Kasumi-1 (cell line): ENCODE data around the gene TUBA4A.
A peak's percentile ranks its signal among the peaks of the same experiment; 100 is the strongest.
"Not testable (repeated sequence)": the region's sequence is repeated elsewhere in the genome, so short reads cannot be mapped to it uniquely, and the experiment has no call there.

Experiments used
- DNase-seq, 2 experiments: peaks; one replicate each; lab custom pipeline; 2025; lab: John Stamatoyannopoulos, UW

The TUBA4A gene

DNA sequence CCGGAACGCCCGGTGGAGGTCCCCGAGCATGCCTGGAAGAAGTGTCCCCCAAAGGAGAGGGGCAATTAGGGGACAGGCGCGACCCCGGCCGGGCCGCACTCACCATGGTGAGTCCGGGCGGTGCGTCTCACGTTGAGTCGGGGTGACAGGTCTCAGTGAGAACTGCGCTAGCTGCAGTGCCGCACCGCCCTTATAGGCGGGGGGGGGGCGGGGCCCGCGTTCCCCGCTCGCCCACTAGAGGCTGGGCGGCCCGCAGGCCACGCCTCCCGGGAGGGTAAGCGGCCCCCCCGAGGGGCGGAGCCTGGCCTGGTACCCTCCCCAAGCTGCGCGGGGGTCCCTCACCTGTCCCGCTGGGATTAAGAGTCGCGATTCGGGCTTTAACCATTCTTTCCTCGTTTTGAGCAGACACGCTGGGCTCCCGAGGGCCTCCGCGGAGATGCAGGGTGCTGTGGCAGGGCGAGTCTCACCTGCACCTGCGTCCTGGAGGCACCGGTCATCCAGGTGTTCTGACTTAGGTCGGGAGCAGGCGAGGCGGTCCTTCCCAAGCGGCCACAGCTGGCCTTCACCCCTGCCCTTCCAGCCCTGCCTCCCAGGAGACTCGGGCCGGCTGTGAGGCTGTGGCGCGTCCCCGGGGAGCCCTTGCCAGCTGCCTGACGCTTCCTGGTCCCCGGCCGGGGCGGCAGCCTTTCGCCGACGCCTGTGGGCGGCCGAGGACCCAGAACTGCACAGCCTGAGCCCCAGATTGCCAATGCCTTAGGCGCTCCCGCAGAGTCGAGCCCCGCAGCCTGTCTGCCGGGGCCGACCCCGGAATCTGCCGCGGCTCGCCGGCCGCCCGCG is at the start of gene TUBA4A:
Gene TUBA4A, minus strand, starts transcription at position 166 of the 837 bp plus-strand sequence. Its CDS starts 60 bp downstream, at position 106.
- DNase-seq: peak; percentile 2 to 9

DNA sequence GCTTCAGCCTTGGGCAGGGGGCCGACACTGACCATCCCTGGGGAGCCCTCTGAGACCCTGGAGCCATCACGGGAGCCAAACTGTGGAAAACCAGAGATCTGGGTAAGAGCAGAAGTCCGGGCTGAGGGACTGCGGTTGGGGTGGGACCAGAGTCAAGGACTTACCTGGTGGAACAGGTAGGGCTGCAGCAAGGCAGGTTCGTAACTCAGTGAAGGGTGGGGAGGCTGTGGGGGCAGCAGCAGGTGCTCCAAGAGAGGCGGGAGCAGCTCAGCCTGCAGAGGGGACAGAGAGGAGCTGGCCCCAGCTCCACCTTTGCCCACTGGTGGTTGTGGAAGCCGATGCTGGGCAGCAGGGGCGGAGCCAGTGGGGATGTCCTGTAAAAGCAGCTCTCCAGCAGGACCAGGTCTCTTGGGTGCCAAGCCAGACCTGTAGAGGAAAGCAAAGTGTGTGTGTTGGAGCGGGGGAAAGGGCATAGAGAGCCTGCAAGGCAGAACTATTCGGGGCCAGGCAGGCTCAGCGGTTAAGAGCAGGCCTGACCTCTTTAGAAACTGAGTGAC is 48.8 kb upstream of the TUBA4A start:
- DNase-seq: no peak

DNA sequence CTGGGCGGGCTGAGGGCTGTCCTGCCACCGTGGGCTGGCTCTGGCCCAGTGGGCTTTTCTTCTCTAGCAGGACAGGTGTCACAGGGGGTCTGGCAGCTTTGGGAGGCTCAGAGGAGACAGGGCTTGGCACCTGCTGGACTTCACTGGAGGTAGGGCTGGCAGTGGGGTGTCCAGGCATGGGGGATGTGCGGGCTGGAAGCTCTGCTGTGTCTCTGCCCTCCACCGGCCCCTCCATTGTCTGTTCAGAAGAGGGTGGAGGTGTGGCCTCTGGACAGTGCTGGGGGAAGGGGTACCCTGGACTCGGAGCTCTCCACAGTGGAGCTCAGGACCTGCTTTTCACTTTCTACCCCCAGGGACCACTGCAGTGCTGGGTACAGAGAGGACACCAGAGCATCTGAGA is 46.3 kb upstream of the TUBA4A start:
- DNase-seq: no peak

DNA sequence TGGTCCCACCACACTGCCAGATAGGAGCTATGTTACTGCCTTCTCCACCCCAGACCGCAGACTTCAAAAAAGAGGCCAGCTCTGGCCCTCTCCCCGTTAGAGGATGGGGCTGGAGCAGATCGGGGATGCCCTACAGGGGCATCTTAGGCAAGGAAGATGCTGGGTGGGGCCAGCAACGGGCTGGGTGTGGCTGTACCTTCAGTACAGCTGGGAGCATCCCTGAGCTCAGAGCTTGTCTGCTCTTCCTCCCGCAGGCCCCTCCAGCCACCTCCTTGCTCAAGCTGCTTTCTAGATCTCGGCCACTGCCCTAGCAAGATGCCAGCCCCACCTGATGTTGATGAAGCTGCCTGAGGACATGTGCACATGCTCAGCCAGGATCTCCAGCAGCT is 45.6 kb upstream of the TUBA4A start:
- no peak for DNase-seq

DNA sequence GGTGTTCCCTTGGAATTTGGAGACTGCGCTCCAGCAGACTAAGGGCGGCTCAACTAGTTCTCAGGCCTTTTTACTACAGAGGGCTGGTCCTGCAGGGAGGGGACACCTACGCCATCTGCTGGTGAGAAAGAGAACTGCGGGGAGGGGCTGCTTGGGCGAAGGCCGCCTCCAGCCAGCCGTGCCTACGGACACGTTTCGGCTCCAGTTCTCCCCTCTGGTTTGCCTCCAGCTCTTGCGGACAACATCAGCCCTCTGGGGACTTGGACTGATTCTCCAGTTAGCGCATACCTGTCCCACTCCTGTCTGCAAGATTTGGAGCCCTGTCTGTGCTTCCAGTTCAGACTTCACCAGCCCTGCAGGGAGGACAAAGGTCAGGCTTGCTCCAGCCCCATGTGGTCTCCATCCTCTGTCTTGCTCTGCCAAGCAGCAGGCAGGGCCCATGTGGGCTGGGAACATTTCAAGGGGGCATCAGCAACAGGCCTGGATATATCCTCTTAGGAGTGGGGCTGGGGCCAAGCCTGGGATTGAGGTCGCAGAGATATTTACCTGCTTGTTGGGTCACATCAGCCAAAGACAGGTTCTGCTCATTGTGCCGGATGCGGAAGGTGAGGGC is 45.1 kb upstream of the TUBA4A start:
- DNase-seq: peak; percentile 23 to 44

DNA sequence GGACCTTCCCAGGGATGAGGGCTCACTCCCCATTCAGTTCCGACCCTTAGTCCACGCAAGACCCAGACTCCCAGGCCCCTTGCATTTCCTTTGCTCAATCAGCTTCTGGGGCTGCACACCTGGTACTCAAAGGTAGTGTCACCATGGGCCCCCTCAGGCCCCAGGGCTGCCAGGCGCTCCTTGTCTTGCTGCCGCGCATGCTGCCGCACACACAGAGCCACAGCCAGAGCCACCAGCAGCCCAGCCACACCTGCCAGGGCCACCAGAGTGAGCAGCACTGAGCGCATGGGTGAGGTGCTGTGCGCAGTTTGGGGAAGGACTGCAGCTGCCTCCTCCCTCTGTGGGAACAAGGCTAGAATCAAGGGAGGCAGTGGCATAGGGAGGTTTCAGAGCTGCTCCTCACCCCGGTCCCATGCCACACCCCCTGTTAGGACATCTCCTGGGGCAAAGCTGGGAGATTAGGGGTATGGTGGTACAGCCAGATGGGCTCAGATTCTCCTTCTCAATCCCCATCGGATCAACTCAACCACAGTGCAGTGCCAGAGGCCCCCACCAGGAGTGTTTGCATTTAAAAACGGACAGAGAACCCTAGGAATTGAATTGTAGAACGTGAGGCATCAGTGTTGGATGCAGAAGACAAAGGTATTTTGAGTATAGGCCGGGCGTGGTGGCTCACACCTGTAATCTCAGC is 44.2 kb upstream of the TUBA4A start:
- DNase-seq: no peak

DNA sequence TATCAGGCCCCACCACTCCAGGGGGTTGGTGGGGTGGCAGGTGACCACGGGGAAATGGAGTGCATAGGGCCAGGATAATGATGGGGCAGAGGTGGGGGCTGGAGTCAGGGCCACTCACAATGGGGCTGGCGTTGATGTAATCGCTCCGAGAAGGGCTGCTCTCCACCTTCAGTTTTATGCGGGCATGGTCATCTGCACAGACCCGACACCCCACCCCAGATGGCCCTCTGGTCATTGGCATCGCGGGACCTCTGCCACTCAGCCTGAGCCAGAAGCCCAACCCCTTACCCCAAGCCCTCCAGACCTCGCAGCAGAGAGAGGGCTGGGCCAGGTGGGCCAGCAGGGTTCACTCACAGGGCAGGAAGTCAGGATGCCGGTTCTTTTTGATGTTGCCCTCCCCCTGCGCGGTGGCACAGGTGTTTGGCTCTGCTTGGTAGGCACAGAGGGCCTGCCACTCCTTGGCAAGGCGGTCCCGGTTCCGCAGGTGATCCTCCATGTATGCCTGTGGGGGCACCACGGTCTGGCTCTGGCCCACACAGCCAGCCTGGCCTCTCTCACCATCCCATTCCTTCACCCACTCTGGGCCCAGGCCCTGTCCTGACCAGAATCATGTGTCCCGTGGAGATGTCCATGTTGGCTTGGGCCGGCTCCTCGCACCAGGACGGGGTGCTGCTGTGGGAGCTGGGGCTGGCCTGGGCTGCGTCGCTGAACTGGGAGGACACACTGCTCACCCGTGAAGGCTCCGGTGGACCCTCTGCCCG is 43.1 kb upstream of the TUBA4A start:
- DNase-seq: no peak

DNA sequence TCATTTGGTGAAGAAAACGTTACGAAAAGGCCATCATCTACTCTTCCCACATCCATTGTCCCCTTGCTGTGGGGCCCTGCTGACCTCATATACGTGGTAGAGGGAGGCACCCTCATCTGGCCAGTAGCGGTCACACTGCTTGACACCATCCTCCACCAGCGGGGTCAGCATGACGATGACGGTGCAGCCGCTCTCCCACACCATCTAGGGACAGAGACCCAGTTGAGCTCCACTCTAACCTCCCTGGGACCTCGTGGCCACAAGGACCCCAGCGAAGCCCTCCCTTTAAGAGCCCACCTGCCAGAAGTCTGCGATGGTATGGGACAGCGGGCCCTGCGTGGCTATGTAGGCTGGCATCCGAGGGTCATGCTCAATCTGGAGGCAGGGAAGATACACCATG is 42.4 kb upstream of the TUBA4A start:
- no peak for DNase-seq

DNA sequence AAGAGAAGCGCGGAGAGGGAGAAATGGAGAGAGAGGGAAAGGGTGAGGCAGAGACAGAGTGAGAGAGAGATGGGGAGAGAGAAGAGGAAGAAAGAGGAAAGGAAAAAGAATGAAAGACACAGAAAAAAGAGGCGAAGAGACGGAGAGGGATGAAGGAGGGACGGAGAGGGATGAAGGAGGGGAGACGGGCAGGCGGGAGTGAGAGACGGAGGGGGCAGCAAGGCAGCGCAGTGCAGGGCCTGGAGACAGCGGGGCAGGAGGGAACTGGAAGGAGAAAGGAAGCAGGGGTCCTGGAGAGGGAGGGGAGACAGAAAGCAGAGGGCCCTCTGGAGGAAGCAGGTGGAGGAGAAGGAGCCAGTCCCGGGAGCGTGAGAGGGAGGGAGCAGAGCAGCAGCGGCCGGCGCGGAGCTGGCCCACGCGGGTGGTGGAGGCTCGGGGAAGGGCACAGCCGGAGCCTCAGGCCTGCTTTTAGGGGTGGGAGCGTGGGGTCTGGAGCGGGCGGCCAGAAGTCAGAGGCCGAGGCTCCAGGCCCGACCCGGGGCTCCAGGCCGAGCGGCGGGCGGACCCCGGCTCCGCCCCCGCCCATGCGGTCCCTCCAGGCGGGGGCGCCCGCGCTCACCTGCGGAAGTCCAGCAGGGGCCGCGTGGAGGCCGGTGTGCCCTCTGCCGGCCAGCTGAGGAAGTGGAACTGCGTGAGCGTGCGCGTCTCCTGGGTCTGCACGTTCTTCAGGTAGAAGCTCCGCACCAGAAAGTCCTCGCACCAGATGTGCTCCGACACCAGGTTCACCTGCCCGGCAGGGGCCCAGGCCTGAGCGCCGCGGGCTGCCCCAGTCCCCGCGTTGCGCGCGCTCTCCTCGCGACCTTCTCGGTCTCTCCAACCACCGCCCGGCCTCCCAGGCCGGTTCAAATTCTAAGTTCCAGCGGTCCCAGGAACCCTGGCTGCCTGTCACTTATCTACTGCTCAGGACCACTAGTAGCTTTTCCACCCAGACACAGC is 40.9 kb upstream of the TUBA4A start:
- peak; percentile 32 to 66 for DNase-seq

DNA sequence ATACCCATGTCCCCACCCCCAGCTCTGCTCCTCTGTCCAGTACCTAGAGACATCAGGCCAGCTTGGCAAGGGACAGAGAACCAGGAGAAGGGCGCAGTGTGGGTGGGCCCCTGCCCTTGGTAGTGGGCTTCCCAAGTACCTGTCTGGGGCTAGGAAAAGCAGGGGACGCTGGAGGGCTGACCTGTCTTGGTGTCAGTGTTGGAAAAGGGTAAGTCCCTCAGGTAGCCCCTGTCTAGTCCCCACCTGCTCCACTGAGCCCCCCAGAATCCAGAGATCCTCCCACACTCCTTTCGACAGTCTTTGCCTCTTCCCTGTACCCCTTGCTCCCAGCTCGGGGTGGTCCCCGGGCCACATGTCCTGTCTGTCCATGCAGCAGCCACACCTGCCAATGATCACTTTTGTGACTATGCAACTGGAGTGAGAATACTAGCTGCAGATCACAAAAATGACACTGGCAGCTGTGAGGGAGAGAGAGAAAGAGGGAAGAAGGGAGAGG is 40.1 kb upstream of the TUBA4A start:
- no peak for DNase-seq

DNA sequence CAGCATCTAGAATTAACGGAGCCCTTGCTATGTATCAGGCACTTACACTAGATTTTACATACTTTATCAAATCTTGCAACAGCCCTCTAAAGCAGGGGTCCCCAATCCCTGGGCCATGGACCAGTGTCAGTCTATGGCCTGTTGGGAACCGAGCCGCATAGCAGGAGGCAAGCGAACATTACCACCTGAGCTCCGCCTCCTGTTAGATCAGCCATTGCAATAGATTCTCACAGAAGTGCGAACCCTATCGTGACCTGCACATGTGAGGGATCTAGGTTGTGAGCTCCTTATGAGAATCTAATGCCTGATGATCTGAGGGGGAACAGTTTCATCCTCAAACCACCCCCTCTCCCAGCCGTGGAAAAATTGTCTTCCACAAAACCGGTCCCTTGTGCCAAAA is 38.9 kb upstream of the TUBA4A start:
- no peak for DNase-seq

DNA sequence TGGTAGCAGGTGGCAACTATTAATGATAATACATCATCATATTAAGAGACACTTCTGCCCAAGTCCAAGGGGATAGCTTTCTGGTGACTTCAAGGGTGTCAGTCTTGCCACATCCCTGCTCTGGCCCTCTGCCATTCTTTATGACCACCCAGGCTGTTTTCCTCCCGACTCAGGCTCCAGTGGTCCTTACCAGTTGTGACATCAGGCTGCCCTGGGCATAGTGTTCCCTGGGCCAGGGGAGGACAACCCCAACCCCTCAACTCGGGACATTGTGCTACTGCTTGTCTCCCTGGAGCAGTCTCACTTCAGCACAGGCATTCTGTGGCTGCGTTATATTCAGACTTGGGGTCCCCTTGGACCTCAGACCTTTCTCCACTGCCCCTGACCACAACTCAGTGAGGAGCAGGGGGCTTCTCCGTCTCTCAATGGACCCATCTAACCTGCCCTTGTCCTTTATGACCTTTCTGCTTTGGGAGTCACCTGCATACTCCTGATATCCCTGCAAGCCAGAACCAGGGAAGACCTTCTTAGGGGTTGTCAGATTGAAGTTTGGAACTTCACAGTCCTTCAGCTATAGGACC is 38.3 kb upstream of the TUBA4A start:
- no peak for DNase-seq

DNA sequence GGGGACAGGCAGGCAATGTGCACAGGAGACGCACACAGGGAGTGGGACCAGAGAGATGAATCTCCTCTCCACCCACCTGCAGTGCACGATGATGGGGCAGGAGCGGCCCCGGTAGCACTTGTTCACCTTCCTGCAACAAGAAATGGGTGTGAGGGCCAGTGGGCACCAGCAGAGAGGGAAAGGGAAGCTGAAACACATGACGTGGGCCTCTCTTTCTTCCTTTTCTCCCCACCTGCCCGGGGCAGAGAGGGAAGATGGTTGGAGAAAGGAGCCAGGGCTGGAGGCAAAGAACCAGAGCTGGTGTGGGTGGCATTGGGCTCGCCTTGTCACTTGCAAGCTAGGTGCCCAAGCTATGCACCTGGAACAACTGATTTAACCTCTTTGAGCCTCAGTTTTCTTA is 37.7 kb upstream of the TUBA4A start:
- DNase-seq: no peak

DNA sequence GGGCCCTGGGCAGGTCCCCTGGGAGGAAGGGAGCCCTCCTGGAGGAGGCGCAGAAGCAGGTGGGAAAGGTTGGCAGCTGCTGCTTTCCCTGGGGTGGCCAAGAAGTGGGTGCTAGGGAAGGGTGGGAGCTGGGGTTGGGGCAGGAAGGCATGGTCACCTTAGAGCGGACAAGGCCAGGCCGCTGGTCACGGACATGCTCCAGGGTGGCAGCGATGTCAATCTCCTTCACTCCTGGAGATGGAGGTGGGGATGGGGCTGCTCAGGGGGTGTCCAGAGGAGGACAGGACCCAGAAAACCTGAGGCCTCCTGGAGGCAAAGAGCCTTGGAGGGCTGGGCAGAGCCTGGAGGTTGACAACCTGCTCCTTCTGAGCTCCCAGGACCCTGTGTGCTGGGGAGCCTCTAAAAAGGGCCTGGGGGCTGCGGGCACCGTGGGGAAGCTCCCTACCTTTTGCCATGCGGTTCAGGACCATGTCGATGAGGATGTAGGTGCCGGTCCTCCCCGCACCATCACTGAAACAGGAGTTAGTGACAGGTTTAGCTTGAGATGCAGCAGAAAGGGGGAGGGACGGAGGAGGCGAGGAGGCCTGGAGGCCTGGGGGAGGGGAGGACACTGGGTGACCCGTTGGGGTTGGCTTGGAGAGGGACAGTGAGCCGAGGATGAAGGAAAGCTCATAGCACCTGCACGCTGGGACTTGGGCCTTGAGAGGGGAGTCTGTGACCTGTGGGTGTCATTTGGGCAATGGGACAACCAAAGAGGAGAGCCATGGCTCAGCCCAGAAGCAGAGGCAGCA is 36.9 kb upstream of the TUBA4A start:
- no peak for DNase-seq

DNA sequence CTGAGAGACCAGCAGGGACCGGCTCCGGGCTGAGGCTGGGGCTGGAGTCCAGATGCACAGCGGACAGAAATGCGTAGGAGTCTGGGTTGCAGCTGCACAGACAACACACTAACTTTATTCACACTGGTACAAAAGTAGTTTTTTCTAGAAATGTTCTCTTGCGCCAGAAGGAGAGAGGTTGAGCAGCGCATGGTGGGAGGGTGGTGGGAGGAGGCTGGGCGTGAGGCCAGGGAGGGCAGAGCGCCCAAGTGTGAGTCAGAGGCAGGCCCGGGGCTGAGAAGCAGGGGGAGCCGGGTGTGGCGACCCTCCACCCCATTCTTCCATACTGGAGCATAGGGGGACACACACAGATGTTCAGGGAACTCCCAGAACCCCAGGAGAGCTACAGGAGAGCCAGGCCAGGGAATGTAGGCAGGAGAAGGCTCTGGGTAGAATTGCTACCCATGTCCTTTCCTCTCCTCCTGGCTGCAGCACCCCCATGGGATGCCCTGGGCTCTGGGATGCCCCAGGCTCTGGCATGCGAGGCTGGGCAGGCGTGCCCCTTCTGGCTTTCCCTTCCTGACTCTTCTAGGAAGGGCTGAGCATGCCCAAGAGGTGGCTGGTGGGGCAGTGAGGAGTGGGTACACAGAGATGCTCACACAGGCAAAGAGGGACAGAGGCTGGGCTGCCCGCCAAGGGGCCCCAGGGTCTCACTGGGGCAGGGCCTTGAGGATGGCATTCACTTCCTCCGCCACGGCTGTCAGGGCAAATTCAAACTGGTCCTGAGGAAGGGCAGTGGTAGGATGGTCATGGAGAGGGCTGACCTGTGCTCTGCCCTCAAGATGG is 36.0 kb upstream of the TUBA4A start:
- DNase-seq: no peak

DNA sequence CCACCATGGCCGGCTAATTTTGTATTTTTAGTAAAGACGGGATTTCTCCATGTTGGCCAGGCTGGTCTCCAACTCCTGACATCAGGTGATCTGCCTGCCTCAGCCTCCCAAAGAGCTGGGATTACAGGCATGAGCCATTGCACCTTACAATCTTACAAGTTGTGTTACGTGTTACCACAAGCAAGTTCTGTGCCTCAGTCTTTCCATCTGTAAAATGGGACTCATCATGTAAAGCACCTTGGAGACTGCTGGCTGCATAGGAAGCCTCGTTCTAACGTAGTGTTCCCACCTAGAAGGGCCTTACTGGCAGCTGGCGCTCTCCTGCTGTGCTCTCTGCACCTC is 35.4 kb upstream of the TUBA4A start:
- DNase-seq: no peak

DNA sequence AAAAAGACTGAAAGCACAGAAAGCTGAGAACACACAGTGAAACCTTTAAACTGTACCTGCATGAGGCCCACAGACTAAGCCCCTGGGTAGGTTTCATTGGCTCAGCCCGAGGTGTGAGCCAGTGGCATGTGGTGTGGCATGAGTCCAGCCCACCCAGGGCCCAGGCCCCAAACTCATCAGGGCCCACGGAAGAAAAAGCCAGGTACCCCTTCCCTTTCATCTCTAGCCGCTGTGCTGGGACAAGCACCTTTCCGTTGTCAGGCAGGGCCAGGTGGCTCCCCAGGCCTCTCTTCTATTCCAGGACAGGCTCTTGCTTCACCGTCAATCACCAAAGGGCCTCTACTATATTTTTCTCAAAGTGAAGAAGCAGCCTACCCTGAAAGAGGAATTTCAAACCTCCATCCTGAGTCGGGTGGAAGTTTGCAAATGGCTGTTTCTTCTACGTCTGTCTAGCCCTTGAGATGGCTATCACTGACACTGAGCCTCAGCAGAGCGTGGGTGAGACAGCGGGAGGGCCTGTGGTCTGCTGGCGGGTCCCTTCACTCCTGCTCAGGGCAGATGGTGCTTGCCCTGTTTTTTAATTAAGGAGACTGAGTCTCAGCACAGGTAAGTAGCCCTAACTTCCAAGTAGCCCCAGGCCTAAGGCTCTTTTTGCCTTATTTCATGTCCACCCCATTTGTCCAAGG is 34.0 kb upstream of the TUBA4A start:
- DNase-seq: no peak

DNA sequence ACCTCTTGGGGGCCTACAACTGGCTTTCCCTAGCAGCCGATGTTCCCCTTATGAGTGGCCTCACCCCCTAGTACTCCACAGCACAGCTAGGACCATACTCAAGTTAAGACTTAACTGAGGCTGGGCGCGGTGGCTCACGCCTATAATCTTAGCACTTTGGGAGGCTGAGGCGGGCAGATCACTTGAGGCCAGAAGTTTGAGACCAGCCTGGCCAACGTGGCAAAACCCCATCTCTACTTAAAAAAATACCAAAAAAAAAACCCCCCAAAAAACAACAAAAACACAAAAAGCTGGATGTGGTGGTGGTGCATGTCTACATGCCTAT is 33.4 kb upstream of the TUBA4A start:
- not testable (repeated sequence) for DNase-seq
